ENCODE data around the gene STK32C. TPM values are rescaled to one million over a fixed set of nuclear protein-coding genes. Genes with fewer than 3 reads are reported as not detected.

STK32C gene
- total and polyA plus RNA-seq, 8 donors = 9.9 to 18.2 (median 11.6) TPM

DNA sequence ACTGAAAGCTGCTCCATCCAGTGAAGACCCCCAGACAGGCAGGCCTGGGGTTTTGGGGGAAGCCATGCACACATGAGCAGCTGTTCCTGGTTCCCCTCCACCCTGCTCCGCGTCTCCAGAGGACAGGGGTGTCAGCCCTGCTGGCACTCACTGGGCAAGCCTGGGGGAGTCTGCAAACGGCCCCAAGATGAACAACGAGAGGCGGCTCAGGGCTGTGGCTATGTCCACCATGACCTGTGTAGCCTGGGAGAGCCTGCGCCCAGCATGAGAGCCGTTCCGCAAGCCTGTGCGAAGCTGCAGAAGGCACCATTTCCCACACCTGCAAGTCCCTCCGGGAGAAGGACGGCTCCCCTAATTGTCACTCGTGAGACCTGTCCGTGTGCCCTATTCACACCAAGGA, 61.5 kb downstream of the STK32C start:
- Histone ChIP-seq H3K4me1 (peaks cover 0 to 18% of the 10 kb centered on the region in 2 donors), H3K9me3 (no peaks in the 10 kb centered on the region), H3K4me3 (no peak overlapping the region), H3K27ac (no peak overlapping the region), H3K27me3 (no peaks in the 10 kb centered on the region), H3K36me3 (peaks cover 0 to 3% of the 10 kb centered on the region in 2 donors)
- no peak for DNase-seq
- intact Hi-C loops (cut with DNase I) = no loop called here
- TF ChIP-seq, protein P1, sequence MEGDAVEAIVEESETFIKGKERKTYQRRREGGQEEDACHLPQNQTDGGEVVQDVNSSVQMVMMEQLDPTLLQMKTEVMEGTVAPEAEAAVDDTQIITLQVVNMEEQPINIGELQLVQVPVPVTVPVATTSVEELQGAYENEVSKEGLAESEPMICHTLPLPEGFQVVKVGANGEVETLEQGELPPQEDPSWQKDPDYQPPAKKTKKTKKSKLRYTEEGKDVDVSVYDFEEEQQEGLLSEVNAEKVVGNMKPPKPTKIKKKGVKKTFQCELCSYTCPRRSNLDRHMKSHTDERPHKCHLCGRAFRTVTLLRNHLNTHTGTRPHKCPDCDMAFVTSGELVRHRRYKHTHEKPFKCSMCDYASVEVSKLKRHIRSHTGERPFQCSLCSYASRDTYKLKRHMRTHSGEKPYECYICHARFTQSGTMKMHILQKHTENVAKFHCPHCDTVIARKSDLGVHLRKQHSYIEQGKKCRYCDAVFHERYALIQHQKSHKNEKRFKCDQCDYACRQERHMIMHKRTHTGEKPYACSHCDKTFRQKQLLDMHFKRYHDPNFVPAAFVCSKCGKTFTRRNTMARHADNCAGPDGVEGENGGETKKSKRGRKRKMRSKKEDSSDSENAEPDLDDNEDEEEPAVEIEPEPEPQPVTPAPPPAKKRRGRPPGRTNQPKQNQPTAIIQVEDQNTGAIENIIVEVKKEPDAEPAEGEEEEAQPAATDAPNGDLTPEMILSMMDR (IDR thresholded peaks at IDR 0.05) = no peak
- ATAC-seq = no peak

DNA sequence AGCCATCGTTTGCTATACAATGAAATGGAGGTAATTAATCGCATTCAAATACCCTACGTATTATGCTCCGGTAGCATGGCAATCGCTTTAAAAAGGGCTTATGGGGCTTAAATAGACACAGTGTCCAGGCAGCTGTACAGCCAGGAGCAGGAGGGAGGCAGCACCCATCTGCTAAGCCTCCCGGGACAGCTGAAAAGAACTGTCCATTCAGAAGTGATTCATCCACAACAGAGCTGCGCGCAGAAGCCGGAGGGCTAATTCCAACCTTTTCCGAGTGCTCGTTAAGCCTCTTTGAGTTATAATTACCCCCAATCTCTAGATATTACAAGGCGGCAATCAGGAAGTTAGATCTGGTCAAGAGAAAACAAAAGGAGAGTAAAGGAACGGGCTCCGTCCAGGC, 62.7 kb downstream of the STK32C start:
- no peaks in the 10 kb centered on the region for H3K9me3 ChIP-seq
- H3K27me3 ChIP-seq = no peaks in the 10 kb centered on the region
- TF ChIP-seq, protein P1 (IDR thresholded peaks at IDR 0.05) = no peak
- no peak overlapping the region for H3K4me3 ChIP-seq
- intact Hi-C loops (cut with DNase I) = no loop called here
- no peak for ATAC-seq
- DNase-seq = no peak
- H3K27ac ChIP-seq = no peak overlapping the region
- peaks cover 0 to 3% of the 10 kb centered on the region in 2 donors for H3K36me3 ChIP-seq
- H3K4me1 ChIP-seq = peaks cover 0 to 18% of the 10 kb centered on the region in 2 donors

DNA sequence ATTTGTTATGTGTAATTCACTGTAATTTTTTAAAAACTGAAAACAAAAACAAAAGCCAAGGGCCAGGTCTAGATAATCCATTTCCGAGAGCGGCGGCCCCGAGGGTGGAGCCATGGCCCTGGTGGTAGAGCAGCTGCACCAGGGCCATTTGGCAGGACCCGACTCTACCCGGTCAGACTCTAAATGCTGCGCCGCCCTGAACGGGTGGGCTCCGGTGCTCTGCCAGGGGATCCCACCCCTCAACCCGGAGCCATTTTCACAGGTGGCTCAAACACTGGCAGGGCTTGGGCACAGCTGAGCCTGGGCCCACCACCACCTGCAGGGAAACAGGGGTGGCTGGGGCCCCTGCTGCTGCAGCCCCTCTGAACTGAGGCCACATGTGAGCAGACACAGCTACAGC, 64.1 kb downstream of the STK32C start:
- Histone ChIP-seq H3K36me3 (peaks cover 0 to 3% of the 10 kb centered on the region in 2 donors), H3K27ac (no peak overlapping the region), H3K9me3 (no peaks in the 10 kb centered on the region), H3K4me3 (no peak overlapping the region), H3K4me1 (peaks cover 0 to 9% of the 10 kb centered on the region in 2 donors), H3K27me3 (no peaks in the 10 kb centered on the region)
- no peak for DNase-seq
- ATAC-seq = no peak
- TF ChIP-seq, protein P1 (IDR thresholded peaks at IDR 0.05) = no peak
- intact Hi-C loops (cut with DNase I) = no loop called here

DNA sequence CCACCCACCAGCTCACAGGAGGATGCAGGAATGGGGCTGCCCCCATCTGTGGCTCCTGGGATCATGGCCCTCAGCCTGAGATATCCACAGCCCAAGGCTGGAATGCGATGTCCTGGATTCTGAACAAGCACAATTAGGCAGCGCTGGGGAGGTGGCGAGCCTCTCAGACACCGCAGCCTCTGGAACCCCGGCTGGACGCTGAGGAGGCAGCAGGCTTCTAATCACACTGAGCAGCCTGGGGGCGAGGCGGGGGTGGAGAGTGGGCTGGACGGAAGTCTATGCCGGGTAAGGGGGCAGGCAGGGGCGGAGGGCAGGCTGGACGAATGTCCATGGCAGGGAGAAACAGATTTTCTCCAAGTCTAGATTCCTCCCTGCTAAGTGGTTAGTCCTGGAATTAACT, 64.6 kb downstream of the STK32C start:
- H3K27ac ChIP-seq = no peak overlapping the region
- no peaks in the 10 kb centered on the region for H3K9me3 ChIP-seq
- intact Hi-C loops (cut with DNase I) = no loop called here
- no peak for ATAC-seq
- no peaks in the 10 kb centered on the region for H3K27me3 ChIP-seq
- H3K36me3 ChIP-seq = peaks cover 0 to 3% of the 10 kb centered on the region in 2 donors
- no peak for DNase-seq
- H3K4me1 ChIP-seq = peaks cover 0 to 4% of the 10 kb centered on the region in 2 donors
- TF ChIP-seq, protein P1 (IDR thresholded peaks at IDR 0.05) = no peak
- no peak overlapping the region for H3K4me3 ChIP-seq

DNA sequence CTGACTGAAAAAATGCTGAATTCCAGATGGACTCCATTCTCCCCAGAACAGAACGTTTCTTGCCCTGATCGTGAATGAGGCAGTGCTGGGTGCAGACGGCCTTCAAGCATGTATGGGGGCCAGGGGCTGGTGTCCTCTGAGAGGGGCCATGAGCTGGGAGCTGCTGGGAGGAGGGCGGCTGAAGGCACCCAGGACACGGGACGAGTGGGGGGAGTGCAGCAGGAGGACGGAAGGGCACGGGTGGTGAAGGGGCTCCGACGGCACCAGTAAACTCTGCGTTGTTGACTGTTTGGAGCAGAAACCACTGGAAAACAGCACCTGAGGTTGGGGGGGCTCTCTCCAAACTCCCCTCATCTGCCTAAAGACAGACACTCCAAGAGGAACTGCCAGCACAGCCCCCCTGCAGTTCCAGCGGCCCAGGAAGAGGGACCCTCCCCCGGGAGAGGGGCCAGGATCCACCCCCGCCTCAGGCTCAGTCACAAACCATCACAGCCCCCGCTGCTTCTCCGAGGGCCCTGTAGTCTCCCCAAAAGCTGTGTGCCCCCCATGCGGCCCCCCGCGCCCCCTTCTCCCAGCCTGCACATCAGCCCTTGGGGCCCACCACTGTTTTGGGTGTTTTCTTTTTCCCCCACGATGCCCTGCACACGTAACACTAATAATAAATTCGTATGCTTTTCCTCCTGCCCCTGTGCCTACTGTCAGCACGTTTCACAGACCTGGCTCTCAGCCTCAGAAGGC, 65.5 kb downstream of the STK32C start:
- H3K27me3 ChIP-seq = no peaks in the 10 kb centered on the region
- ATAC-seq = no peak
- peaks cover 0 to 3% of the 10 kb centered on the region in 2 donors for H3K36me3 ChIP-seq
- H3K9me3 ChIP-seq = no peaks in the 10 kb centered on the region
- no peak overlapping the region for H3K4me3 ChIP-seq
- TF ChIP-seq, protein P1 (IDR thresholded peaks at IDR 0.05) = no peak
- no peaks in the 10 kb centered on the region for H3K4me1 ChIP-seq
- intact Hi-C loops (cut with DNase I) = no loop called here
- H3K27ac ChIP-seq = no peak overlapping the region
- no peak for DNase-seq

Measured in left lung (tissue), 10 donors.